ENCODE data around the gene MESP2.

DNA sequence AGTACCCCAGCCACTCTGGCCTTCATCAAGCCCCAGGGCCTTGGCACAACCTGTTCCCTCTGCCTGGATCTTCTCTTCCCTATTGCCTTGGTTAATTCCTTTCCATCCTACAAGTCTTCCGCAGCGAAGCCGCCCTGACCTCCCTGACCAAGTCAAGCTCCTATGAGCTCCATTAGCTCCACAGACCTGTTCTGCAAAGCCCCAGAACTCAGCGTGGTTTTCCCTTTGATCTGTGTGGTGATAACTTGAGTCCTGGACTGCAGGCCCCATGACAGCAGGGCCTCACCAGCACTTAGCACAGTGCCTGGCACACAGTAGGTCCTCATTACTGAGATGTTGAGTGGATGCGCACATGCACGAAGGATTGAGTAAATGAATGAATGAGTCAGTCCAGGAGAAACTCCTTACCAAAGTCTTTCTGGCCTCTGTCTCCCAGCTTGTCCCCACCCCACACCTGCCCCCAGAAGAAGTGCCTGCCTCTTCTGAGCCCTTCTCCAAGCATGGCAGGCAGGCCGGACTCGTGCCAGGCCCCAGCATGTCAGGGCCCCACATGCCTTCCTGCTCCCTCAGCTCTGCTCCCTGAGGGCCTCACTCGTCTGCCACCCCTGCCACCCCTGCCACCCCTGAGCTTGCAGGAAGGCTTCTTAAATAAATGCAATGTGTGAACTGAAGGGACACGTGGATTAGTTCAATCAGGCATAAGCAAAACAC is 32.2 kb downstream of the MESP2 start:
- TF ChIP-seq KDM1A (IDR thresholded peaks at IDR 0.05; ENCODE audit: borderline replicate concordance, low read length) (no peak), EZH2 (IDR thresholded peaks at IDR 0.05; ENCODE audit: low read depth, low read length, severe bottlenecking) (no peak), BACH1 (IDR thresholded peaks at IDR 0.05; ENCODE audit: low read length) (no peak), RAD21 (IDR thresholded peaks at IDR 0.05 in 1 of 2, conservative IDR thresholded peaks at IDR 0.05 in 1 of 2; ENCODE audit: low read depth in 2 of 2, low read length in 2 of 2) (no peak), POLR2A (IDR thresholded peaks at IDR 0.05; ENCODE audit: control extremely low read depth in 1 of 2, low read depth in 2 of 2, low read length in 2 of 2) (no peak)
